Small intestine (tissue), 7 donors: Measurements from ENCODE around the gene ANKRD1. TPM values are rescaled to one million over a fixed set of nuclear protein-coding genes. Genes with fewer than 3 reads are reported as not detected.
"Not testable (repeated sequence)": the region's sequence is repeated elsewhere in the genome, so short reads cannot be mapped to it uniquely, and the experiment has no call there.

Source experiments
- DNase-seq, 2 donors: peaks; one replicate each; pipeline versions ENCODE4 v3.0.0 to v3.0.0-alpha.2; 2013
- FAIRE-seq: peaks from 2 replicates; lab custom pipeline; 2012; peaks lifted over from hg19 to GRCh38; lab: Jason Lieb, UNC
- H3K27ac ChIP-seq, 3 donors: one replicate each; pipeline ENCODE4 v1.5.1; 2013; ENCODE audit warnings: low read length in 2 of 3, mild to moderate bottlenecking in 2 of 3, control low read depth in 1 of 3, inconsistent platforms in 1 of 3, low read depth in 1 of 3, moderate library complexity in 1 of 3
- H3K27me3 ChIP-seq, 3 donors: one replicate each; pipeline ENCODE4 v1.6.1; 2013; ENCODE audit warnings: low read length in 3 of 3, inconsistent platforms in 1 of 3; ENCODE audit not compliant: control insufficient read depth in 3 of 3, insufficient read depth in 3 of 3
- H3K36me3 ChIP-seq, 3 donors: one replicate each; pipeline ENCODE4 v1.6.1; 2013; ENCODE audit warnings: low read length in 3 of 3, inconsistent platforms in 1 of 3, low read depth in 1 of 3, mild to moderate bottlenecking in 1 of 3, moderate library complexity in 1 of 3; ENCODE audit not compliant: control insufficient read depth in 3 of 3, insufficient read depth in 2 of 3
- H3K4me1 ChIP-seq, 3 donors: one replicate each; pipeline ENCODE4 v1.6.1; 2013; ENCODE audit warnings: low read length in 2 of 3, inconsistent platforms in 1 of 3, low read depth in 1 of 3, mild to moderate bottlenecking in 1 of 3, moderate library complexity in 1 of 3; ENCODE audit not compliant: control insufficient read depth in 3 of 3, insufficient read depth in 2 of 3
- H3K4me3 ChIP-seq, 3 donors: one replicate each; pipeline ENCODE4 v1.5.1; 2013; ENCODE audit warnings: low read length in 3 of 3, control low read depth in 1 of 3, inconsistent platforms in 1 of 3, low read depth in 1 of 3, mild to moderate bottlenecking in 1 of 3, moderate library complexity in 1 of 3
- H3K9me3 ChIP-seq, 2 donors: one replicate each; pipeline ENCODE4 v1.6.1; 2013; ENCODE audit warnings: low read depth in 1 of 2, low read length in 1 of 2; ENCODE audit not compliant: control insufficient read depth in 2 of 2, insufficient read depth in 1 of 2
- WGBS, 3 donors: extraction: QIAGEN DNeasy Blood & Tissue Kit; methylation state at CpG; one replicate each; pipeline ENCODE4 v1.1.7; 2013; 5-methylcytosine and 5-hydroxymethylcytosine counted together
- polyA plus RNA-seq, 4 donors: library from polyadenylated mRNA; stranded (reverse) in 3 of 4; unstranded in 1 of 4; fragments of 200-250 nt in 3 of 4; fragments of 120-200 nt in 1 of 4; gene quantifications; one replicate each; pipeline versions ENCODE4 v1.2.1 to v1.2.3, GENCODE V29; 2013
- donor health status: healthy with polysubstance abuse.
- donor health status: control.
- donor health status: control.
- donor health status: Bipolar disorder and iron deficiency.
- donor health status: healthy.

Gene ANKRD1
- polyA plus RNA-seq, 4 donors: 0.12 to 66.7 (median 2.5) TPM

GRCh38 chr10:90942980-90943379 is 22.1 kb upstream of the ANKRD1 start:
- H3K27me3 ChIP-seq, H3K27ac ChIP-seq, H3K36me3 ChIP-seq, DNase-seq, H3K9me3 ChIP-seq, H3K4me1 ChIP-seq, FAIRE-seq, H3K4me3 ChIP-seq: not testable (repeated sequence)
- 70 to 78% (median 72%) methylated on average over 3 of the region's 3 CpGs for WGBS, 3 donors

- peaks cover 0 to 2% (median 0%) of the 10 kb centered on the region in 3 donors for H3K27me3 ChIP-seq
- 71 to 87% (median 75%) methylated on average over 6 of the region's 6 CpGs for WGBS, 3 donors
- H3K4me1 ChIP-seq: no peaks in the 10 kb centered on the region
- no peak for FAIRE-seq
- H3K4me3 ChIP-seq: no peak overlapping the region
- H3K9me3 ChIP-seq: no peaks in the 10 kb centered on the region
- H3K36me3 ChIP-seq: no peaks in the 10 kb centered on the region
- DNase-seq: no peak
- no peak overlapping the region for H3K27ac ChIP-seq
These were observed 18.8 kb upstream of the ANKRD1 start for GRCh38 chr10:90939648-90940047.

GRCh38 chr10:90939116-90939515 is 18.2 kb upstream of the ANKRD1 start:
- Histone ChIP-seq H3K36me3 (no peaks in the 10 kb centered on the region), H3K4me1 (no peaks in the 10 kb centered on the region), H3K27ac (no peak overlapping the region), H3K9me3 (no peaks in the 10 kb centered on the region), H3K4me3 (no peak overlapping the region), H3K27me3 (peaks cover 0 to 2% (median 0%) of the 10 kb centered on the region in 3 donors)
- 41 to 54% (median 51%) methylated on average over 1 of the region's 1 CpG for WGBS, 3 donors
- DNase-seq (no peak), FAIRE-seq (no peak)

GRCh38 chr10:90937645-90938258 is 16.9 kb upstream of the ANKRD1 start:
- whole genome bisulfite sequencing, 3 donors: 68 to 81% (median 74%) methylated on average over 8 of the region's 8 CpGs
- Histone ChIP-seq H3K27ac (no peak overlapping the region), H3K9me3 (no peaks in the 10 kb centered on the region), H3K27me3 (peaks cover 0 to 2% (median 0%) of the 10 kb centered on the region in 3 donors), H3K4me3 (no peak overlapping the region), H3K36me3 (no peaks in the 10 kb centered on the region), H3K4me1 (no peaks in the 10 kb centered on the region)
- no peak for FAIRE-seq
- DNase-seq: no peak

GRCh38 chr10:90936276-90936659 is 15.4 kb upstream of the ANKRD1 start:
- WGBS, 3 donors: 60 to 77% (median 73%) methylated on average over 2 of the region's 2 CpGs
- no peaks in the 10 kb centered on the region for H3K36me3 ChIP-seq
- FAIRE-seq (no peak), DNase-seq (no peak)
- no peak overlapping the region for H3K27ac ChIP-seq
- H3K9me3 ChIP-seq: no peaks in the 10 kb centered on the region
- peaks cover 0 to 2% (median 2%) of the 10 kb centered on the region in 3 donors for H3K27me3 ChIP-seq
- H3K4me1 ChIP-seq: peaks cover 0 to 2% (median 0%) of the 10 kb centered on the region in 3 donors
- no peak overlapping the region for H3K4me3 ChIP-seq

- Histone ChIP-seq H3K9me3 (no peaks in the 10 kb centered on the region), H3K4me1 (peaks cover 0 to 6% (median 0%) of the 10 kb centered on the region in 3 donors), H3K27me3 (peaks cover 0 to 2% (median 2%) of the 10 kb centered on the region in 3 donors), H3K4me3 (no peak overlapping the region), H3K36me3 (no peaks in the 10 kb centered on the region), H3K27ac (no peak overlapping the region)
- 69 to 82% (median 76%) methylated on average over 5 of the region's 5 CpGs for WGBS, 3 donors
- FAIRE-seq (no peak), DNase-seq (no peak)
These were observed 14.8 kb upstream of the ANKRD1 start for GRCh38 chr10:90935581-90936275.

GRCh38 chr10:90930971-90931871 is 10.3 kb upstream of the ANKRD1 start:
- H3K4me3 ChIP-seq: no peak overlapping the region
- WGBS, 3 donors: 52 to 60% (median 60%) methylated on average over 6 of the region's 6 CpGs
- FAIRE-seq: no peak
- DNase-seq: peak in 1 of 2 donors; percentile 13
- H3K4me1 ChIP-seq: peaks cover 0 to 6% (median 0%) of the 10 kb centered on the region in 3 donors
- no peaks in the 10 kb centered on the region for H3K36me3 ChIP-seq
- H3K9me3 ChIP-seq: no peaks in the 10 kb centered on the region
- H3K27ac ChIP-seq: peak overlapping the region in 1 of 3 donors; percentile 66
- H3K27me3 ChIP-seq: peaks cover 0 to 2% (median 2%) of the 10 kb centered on the region in 3 donors
